ENCODE data around the gene LPP. TPM values are rescaled to one million over a fixed set of nuclear protein-coding genes. Genes with fewer than 3 reads are reported as not detected.

Gene LPP
- total and polyA plus RNA-seq, 9 of the 15 experiments (the other 6 are each of a cell fraction or from before 2014, with no cell fraction given), result 0.07 to 0.18 TPM; not detected in 7

DNA sequence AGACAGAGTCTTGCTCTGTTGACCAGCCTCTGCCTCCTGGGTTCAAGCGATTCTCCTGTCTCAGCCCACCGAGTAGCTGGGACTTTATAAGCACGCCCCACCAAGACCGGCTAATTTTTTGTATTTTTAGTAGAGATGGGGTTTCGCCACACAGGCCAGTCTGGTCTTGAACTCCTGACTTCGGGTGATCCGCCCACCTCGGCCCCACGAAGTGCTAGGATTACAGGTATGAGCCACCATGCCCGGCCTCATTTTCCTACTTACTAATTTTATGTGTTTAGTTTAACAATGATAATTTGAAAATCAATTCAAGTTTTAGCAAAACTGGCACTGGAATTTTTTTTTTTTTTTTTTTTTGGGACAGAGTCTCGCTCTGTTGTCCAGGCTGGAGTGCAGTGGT lies 336.5 kb downstream of the LPP start:
- WGBS (ENCODE audit: insufficient coverage, low coverage, missing lambda C conversion rate), result 0% methylated on average over 10 of the region's 11 CpGs
- no peaks in the 10 kb centered on the region for H3K27me3 ChIP-seq (ENCODE audit: control insufficient read depth in 2 of 2, insufficient read depth in 2 of 2, low read length in 2 of 2)
- DNase-seq (ENCODE audit: extremely low read depth in 1 of 4, low spot score in 3 of 4) (no peak), ATAC-seq (no peak), FAIRE-seq (no peak)
- H4K20me1 ChIP-seq (replicated peaks; ENCODE audit: control insufficient read depth, insufficient read depth, low read length), result no peaks in the 10 kb centered on the region
- H3K27ac ChIP-seq (ENCODE audit: extremely low read depth, low read depth, low read length), result no peak overlapping the region
- H3K4me1 ChIP-seq (replicated peaks in 1 of 2; ENCODE audit: control insufficient read depth in 2 of 2, insufficient read depth in 2 of 2, low read length in 2 of 2), result no peaks in the 10 kb centered on the region
- ChIA-PET POLR2A (interaction anchor here (0.6 kb wide), 1 partner anchor 130 kb away, joined by 3 read pairs; no protein-coding TSS in a partner anchor), CTCF (ENCODE audit: low intra/inter-chr PET ratio) (no interaction called here)
- no peak overlapping the region for H3K4me2 ChIP-seq (ENCODE audit: insufficient read depth, low read length)
- no peak overlapping the region for H3K9ac ChIP-seq (ENCODE audit: insufficient read depth in 1 of 2, low read depth in 2 of 2, low read length in 2 of 2)
- H3K79me2 ChIP-seq (ENCODE audit: control insufficient read depth, insufficient read depth, low read length), result no peaks in the 10 kb centered on the region
- H3K9me1 ChIP-seq (ENCODE audit: control insufficient read depth, insufficient read depth, low read length), result no peaks in the 10 kb centered on the region
- no peak overlapping the region for H3K4me3 ChIP-seq
- in situ Hi-C loops (cut with MboI) (no loop called here), intact Hi-C loops (cut with micrococcal nuclease) (no loop called here)
- no peak overlapping the region for H2AFZ ChIP-seq (ENCODE audit: low read depth, low read length)
- BruUV-seq (replicated peaks), result no TSS peak
- H3K36me3 ChIP-seq (ENCODE audit: control insufficient read depth, insufficient read depth, low read length), result no peaks in the 10 kb centered on the region
- H3K9me3 ChIP-seq (replicated peaks; ENCODE audit: control insufficient read depth, insufficient read depth, low read depth, low read length), result no peaks in the 10 kb centered on the region
- TF ChIP-seq BRD9 (IDR thresholded peaks at IDR 0.05; ENCODE audit: low read depth, partially characterized antibody), result no peak
- TF ChIP-seq, protein P1, sequence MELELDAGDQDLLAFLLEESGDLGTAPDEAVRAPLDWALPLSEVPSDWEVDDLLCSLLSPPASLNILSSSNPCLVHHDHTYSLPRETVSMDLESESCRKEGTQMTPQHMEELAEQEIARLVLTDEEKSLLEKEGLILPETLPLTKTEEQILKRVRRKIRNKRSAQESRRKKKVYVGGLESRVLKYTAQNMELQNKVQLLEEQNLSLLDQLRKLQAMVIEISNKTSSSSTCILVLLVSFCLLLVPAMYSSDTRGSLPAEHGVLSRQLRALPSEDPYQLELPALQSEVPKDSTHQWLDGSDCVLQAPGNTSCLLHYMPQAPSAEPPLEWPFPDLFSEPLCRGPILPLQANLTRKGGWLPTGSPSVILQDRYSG (tag; conservative IDR thresholded peaks at IDR 0.05; ENCODE audit: low read depth), result no peak
- TF ChIP-seq RHOXF2B (CRISPR knock-in tag; conservative IDR thresholded peaks at IDR 0.05), result no peak
- no peak for TF ChIP-seq STAG1 (CRISPR knock-in tag; IDR thresholded peaks at IDR 0.05; ENCODE audit: borderline replicate concordance)
- no peak for TF ChIP-seq ETS2 (tag; IDR thresholded peaks at IDR 0.05; ENCODE audit: borderline replicate concordance, poor library complexity, severe bottlenecking)
- TF ChIP-seq FUS (optimal IDR thresholded peaks at IDR 0.05; ENCODE audit: low read depth, low read length), result no peak
- no peak for TF ChIP-seq MTA3 (IDR thresholded peaks at IDR 0.05; ENCODE audit: borderline replicate concordance)
- TF ChIP-seq FOXP1 (CRISPR knock-in tag; IDR thresholded peaks at IDR 0.05), result no peak
- TF ChIP-seq, protein P2, sequence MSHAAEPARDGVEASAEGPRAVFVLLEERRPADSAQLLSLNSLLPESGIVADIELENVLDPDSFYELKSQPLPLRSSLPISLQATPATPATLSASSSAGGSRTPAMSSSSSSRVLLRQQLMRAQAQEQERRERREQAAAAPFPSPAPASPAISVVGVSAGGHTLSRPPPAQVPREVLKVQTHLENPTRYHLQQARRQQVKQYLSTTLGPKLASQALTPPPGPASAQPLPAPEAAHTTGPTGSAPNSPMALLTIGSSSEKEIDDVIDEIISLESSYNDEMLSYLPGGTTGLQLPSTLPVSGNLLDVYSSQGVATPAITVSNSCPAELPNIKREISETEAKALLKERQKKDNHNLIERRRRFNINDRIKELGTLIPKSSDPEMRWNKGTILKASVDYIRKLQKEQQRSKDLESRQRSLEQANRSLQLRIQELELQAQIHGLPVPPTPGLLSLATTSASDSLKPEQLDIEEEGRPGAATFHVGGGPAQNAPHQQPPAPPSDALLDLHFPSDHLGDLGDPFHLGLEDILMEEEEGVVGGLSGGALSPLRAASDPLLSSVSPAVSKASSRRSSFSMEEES (CRISPR knock-in tag; IDR thresholded peaks at IDR 0.05), result no peak
- TF ChIP-seq, protein P3, sequence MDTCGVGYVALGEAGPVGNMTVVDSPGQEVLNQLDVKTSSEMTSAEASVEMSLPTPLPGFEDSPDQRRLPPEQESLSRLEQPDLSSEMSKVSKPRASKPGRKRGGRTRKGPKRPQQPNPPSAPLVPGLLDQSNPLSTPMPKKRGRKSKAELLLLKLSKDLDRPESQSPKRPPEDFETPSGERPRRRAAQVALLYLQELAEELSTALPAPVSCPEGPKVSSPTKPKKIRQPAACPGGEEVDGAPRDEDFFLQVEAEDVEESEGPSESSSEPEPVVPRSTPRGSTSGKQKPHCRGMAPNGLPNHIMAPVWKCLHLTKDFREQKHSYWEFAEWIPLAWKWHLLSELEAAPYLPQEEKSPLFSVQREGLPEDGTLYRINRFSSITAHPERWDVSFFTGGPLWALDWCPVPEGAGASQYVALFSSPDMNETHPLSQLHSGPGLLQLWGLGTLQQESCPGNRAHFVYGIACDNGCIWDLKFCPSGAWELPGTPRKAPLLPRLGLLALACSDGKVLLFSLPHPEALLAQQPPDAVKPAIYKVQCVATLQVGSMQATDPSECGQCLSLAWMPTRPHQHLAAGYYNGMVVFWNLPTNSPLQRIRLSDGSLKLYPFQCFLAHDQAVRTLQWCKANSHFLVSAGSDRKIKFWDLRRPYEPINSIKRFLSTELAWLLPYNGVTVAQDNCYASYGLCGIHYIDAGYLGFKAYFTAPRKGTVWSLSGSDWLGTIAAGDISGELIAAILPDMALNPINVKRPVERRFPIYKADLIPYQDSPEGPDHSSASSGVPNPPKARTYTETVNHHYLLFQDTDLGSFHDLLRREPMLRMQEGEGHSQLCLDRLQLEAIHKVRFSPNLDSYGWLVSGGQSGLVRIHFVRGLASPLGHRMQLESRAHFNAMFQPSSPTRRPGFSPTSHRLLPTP (IDR thresholded peaks at IDR 0.05; ENCODE audit: borderline replicate concordance, extremely low read depth, insufficient read length), result no peak
- no peak for TF ChIP-seq TCF3 (CRISPR knock-in tag; IDR thresholded peaks at IDR 0.05)

Data from K562 (cell line).